SU-DHL-6 (cell line): ENCODE data around the gene DDX5.

Experiments
- EZH2phosphoT487 ChIP-seq: fragments of 200-600 bp; sonication (generic), shearing (Covaris generic); conservative IDR thresholded peaks from 2 replicates; pipeline ENCODE4 v1.6.1; 2018; ENCODE audit warnings: mild to moderate bottlenecking, antibody characterized with exemption, low read length, moderate library complexity, mixed read lengths
- TF ChIP-seq, protein P1 (sequence below): fragments of 200-600 bp; sonication (generic); IDR thresholded peaks from one replicate; pipeline ENCODE4 v1.5.1; 2017; ENCODE audit warnings: antibody characterized with exemption, mild to moderate bottlenecking, low read length, moderate library complexity; ENCODE audit not compliant: insufficient read depth, poor library complexity, severe bottlenecking

GRCh38 chr17:64499805-64500486 lies 6.1 kb downstream of the DDX5 start:
- TF ChIP-seq EZH2phosphoT487, result no peak
- TF ChIP-seq, protein P1, sequence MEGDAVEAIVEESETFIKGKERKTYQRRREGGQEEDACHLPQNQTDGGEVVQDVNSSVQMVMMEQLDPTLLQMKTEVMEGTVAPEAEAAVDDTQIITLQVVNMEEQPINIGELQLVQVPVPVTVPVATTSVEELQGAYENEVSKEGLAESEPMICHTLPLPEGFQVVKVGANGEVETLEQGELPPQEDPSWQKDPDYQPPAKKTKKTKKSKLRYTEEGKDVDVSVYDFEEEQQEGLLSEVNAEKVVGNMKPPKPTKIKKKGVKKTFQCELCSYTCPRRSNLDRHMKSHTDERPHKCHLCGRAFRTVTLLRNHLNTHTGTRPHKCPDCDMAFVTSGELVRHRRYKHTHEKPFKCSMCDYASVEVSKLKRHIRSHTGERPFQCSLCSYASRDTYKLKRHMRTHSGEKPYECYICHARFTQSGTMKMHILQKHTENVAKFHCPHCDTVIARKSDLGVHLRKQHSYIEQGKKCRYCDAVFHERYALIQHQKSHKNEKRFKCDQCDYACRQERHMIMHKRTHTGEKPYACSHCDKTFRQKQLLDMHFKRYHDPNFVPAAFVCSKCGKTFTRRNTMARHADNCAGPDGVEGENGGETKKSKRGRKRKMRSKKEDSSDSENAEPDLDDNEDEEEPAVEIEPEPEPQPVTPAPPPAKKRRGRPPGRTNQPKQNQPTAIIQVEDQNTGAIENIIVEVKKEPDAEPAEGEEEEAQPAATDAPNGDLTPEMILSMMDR, result no peak
